Pancreas (tissue), 10 donors: Measurements from ENCODE around the gene CCDC12. TPM values are rescaled to one million over a fixed set of nuclear protein-coding genes. Genes with fewer than 3 reads are reported as not detected.

Experiments used
- ATAC-seq, 4 donors: fragments of 200-7000 bp; cut with Tn5 transposase; one replicate each; pipeline versions ENCODE4 v1.8.0 to v1.9.1; 2020; ENCODE audit warnings: mild to moderate bottlenecking in 4 of 4, moderate library complexity in 4 of 4
- DNase-seq, 6 donors: peaks; one replicate each; pipeline ENCODE4 v3.0.0-alpha.2; 2020
- FAIRE-seq: peaks from 2 replicates; lab custom pipeline; 2012; peaks lifted over from hg19 to GRCh38; lab: Jason Lieb, UNC
- H3K27ac ChIP-seq, 4 donors: fragments of 200-600 bp; sonication (generic); 1 replicate in 3 of 4; 2 replicates in 1 of 4; pipeline versions ENCODE4 v1.5.0 to v1.8.0; 2020
- H3K27me3 ChIP-seq, 4 donors: fragments of 200-600 bp; one replicate each; pipeline ENCODE4 v1.8.0; 2021
- H3K36me3 ChIP-seq, 3 donors: fragments of 200-600 bp; sonication (generic) in 1 of 3; one replicate each; pipeline versions ENCODE4 v1.5.0 to v1.8.0; 2020 to 2021
- H3K4me1 ChIP-seq, 3 donors: fragments of 200-600 bp; one replicate each; pipeline ENCODE4 v1.8.0; 2021
- H3K4me3 ChIP-seq, 4 donors: fragments of 200-600 bp; sonication (generic) in 2 of 4; one replicate each; pipeline versions ENCODE4 v1.5.0 to v1.8.0; 2020 to 2021
- H3K9me3 ChIP-seq, 4 donors: fragments of 200-600 bp; one replicate each; pipeline ENCODE4 v1.8.0; 2021
- CTCF ChIP-seq, 4 donors: fragments of 200-600 bp; sonication (generic) in 3 of 4; IDR thresholded peaks; one replicate each; pipeline versions ENCODE4 v1.5.0 to v1.8.0; 2021; ENCODE audit warnings: antibody characterized with exemption in 4 of 4
- WGBS, 2 donors: extraction: QIAGEN DNeasy Blood & Tissue Kit; methylation state at CpG; one replicate each; pipeline ENCODE4 v1.1.7; 2013; 5-methylcytosine and 5-hydroxymethylcytosine counted together
- intact Hi-C, 3 donors: fragments of 100-400 bp; cut with DNase I; formaldehyde crosslinking; loops; one replicate each; pipeline versions ENCODE4 v1.11.1 to v1.14.2; 2022
- polyA plus RNA-seq, 2 donors: library from polyadenylated mRNA; stranded (reverse); fragments of 200-250 nt; gene quantifications; one replicate each; pipeline ENCODE4 v1.2.3, GENCODE V29; 2013
- total RNA-seq, 6 donors: library from RNA; stranded (reverse); fragmentation: NEBNext Ultra II Directional in 4 of 6; extraction: Animal tissue kit (Norgen Biotek cat#: 25700) in 4 of 6; gene quantifications; one replicate each; pipeline versions ENCODE4 v1.2.1 to v1.2.4, GENCODE V29; 2021 to 2023
- donor health status: healthy with polysubstance abuse.
- donor health status: DM: no; HTN: no; CAD: no; lungs with moderate emphysema.
- donor health status: DM: no; HTN: no; CAD: no.
- donor health status: control.
- donor health status: control.
- donor health status: Bipolar disorder and iron deficiency.
- donor health status: DM: yes; HTN: yes; CAD: no.
- donor health status: DM: no; HTN: no; CAD: no.
- donor health status: DM: no; HTN: no; CAD: no.
- donor health status: DM: yes; HTN: yes; CAD: no.

The CCDC12 gene
- total and polyA plus RNA-seq, 8 donors: 20.7 to 82.8 (median 24.9) TPM

- intact Hi-C loops: no loop called here
- 51 to 55% methylated on average over 2 of the region's 2 CpGs for WGBS, 2 donors
- Histone ChIP-seq H3K9me3 (no peaks in the 10 kb centered on the region), H3K4me1 (peaks cover 94 to 98% (median 97%) of the 10 kb centered on the region in 3 donors), H3K4me3 (no peak overlapping the region), H3K27me3 (no peaks in the 10 kb centered on the region), H3K36me3 (no peaks in the 10 kb centered on the region), H3K27ac (peak overlapping the region; percentile 54 to 72 (median 64))
- ATAC-seq (no peak), DNase-seq (peak in 2 of 6 donors; percentile 75 to 80), FAIRE-seq (no peak)
- no peak for TF ChIP-seq CTCF (IDR thresholded peaks at IDR 0.05)
Measured at GRCh38 chr3:46934072-46934471, 42.5 kb downstream of the CCDC12 start.

- DNase-seq: peak in 1 of 6 donors; percentile 26
- FAIRE-seq: no peak
- Histone ChIP-seq H3K9me3 (no peaks in the 10 kb centered on the region), H3K4me3 (no peak overlapping the region), H3K36me3 (no peaks in the 10 kb centered on the region), H3K4me1 (peaks cover 90 to 96% (median 96%) of the 10 kb centered on the region in 3 donors), H3K27ac (peak overlapping the region; percentile 49 to 76 (median 61)), H3K27me3 (no peaks in the 10 kb centered on the region)
- WGBS, 2 donors: 71 to 72% methylated on average over 6 of the region's 6 CpGs
- intact Hi-C loops: no loop called here
- TF ChIP-seq CTCF (IDR thresholded peaks at IDR 0.05): no peak
- ATAC-seq: no peak
Measured at GRCh38 chr3:46933261-46933660, 43.3 kb downstream of the CCDC12 start.

- 71 to 75% methylated on average over 7 of the region's 7 CpGs for WGBS, 2 donors
- no peak for ATAC-seq
- FAIRE-seq: no peak
- peak in 1 of 6 donors; percentile 32 for DNase-seq
- H3K36me3 ChIP-seq: no peaks in the 10 kb centered on the region
- H3K27me3 ChIP-seq: no peaks in the 10 kb centered on the region
- H3K4me1 ChIP-seq: peaks cover 84 to 91% (median 90%) of the 10 kb centered on the region in 3 donors
- no peaks in the 10 kb centered on the region for H3K9me3 ChIP-seq
- H3K27ac ChIP-seq: peak overlapping the region; percentile 49 to 76 (median 61)
- no peak for TF ChIP-seq CTCF (IDR thresholded peaks at IDR 0.05)
- H3K4me3 ChIP-seq: no peak overlapping the region
- intact Hi-C loops: no loop called here
Measured at GRCh38 chr3:46932455-46933225, 43.9 kb downstream of the CCDC12 start.

GRCh38 chr3:46931631-46932331, 44.8 kb downstream of the CCDC12 start:
- DNase-seq: peak in 4 of 6 donors; percentile 47 to 61 (median 59)
- H3K4me1 ChIP-seq: peaks cover 79 to 88% (median 83%) of the 10 kb centered on the region in 3 donors
- peak overlapping the region; percentile 60 to 76 (median 67) for H3K27ac ChIP-seq
- intact Hi-C loops: no loop called here
- no peak for FAIRE-seq
- no peaks in the 10 kb centered on the region for H3K36me3 ChIP-seq
- H3K27me3 ChIP-seq: no peaks in the 10 kb centered on the region
- no peaks in the 10 kb centered on the region for H3K9me3 ChIP-seq
- no peak overlapping the region for H3K4me3 ChIP-seq
- 41 to 48% methylated on average over 6 of the region's 6 CpGs for WGBS, 2 donors
- no peak for TF ChIP-seq CTCF (IDR thresholded peaks at IDR 0.05)
- peak in 3 of 4 donors; percentile 2 to 6 (median 2) for ATAC-seq
